H9 (cell line): Measurements from ENCODE around the gene FAM53C. TPM values are rescaled to one million over a fixed set of nuclear protein-coding genes. Genes with fewer than 3 reads are reported as not detected.

Source experiments
- DNase-seq: peaks from one replicate; pipeline ENCODE4 v3.0.0-alpha.2; 2017
- H2AFZ ChIP-seq: one replicate; pipeline ENCODE4 v1.6.1; 2013; ENCODE audit warnings: mild to moderate bottlenecking, low read length, control low read depth, moderate library complexity
- H2AK5ac ChIP-seq: 2 replicates; pipeline ENCODE4 v1.6.1; 2013; ENCODE audit warnings: low read length, control low read depth, mixed read lengths; ENCODE audit not compliant: insufficient read length
- H2BK120ac ChIP-seq: one replicate; pipeline ENCODE4 v1.6.1; 2013; ENCODE audit warnings: low read depth, mild to moderate bottlenecking, low read length, control low read depth, inconsistent platforms; ENCODE audit not compliant: poor library complexity, severe bottlenecking
- H2BK12ac ChIP-seq: 2 replicates; pipeline ENCODE4 v1.6.1; 2013; ENCODE audit warnings: low read length, control low read depth, mixed read lengths, low read depth; ENCODE audit not compliant: insufficient read length
- H2BK15ac ChIP-seq: 2 replicates; pipeline ENCODE4 v1.6.1; 2013; ENCODE audit warnings: low read depth, low read length, control low read depth
- H2BK20ac ChIP-seq: one replicate; pipeline ENCODE4 v1.6.1; 2013; ENCODE audit warnings: low read depth, mild to moderate bottlenecking, low read length, control low read depth, inconsistent platforms; ENCODE audit not compliant: poor library complexity, severe bottlenecking
- H2BK5ac ChIP-seq: 2 replicates; pipeline ENCODE4 v1.6.1; 2013; ENCODE audit warnings: low read length, control low read depth, mixed read lengths; ENCODE audit not compliant: insufficient read length
- H3K14ac ChIP-seq: 2 replicates; pipeline ENCODE4 v1.6.1; 2013; ENCODE audit warnings: low read length, control low read depth; ENCODE audit not compliant: insufficient read depth
- H3K18ac ChIP-seq: 2 replicates; pipeline ENCODE4 v1.6.1; 2013; ENCODE audit warnings: low read depth, mild to moderate bottlenecking, mixed read lengths, low read length, control low read depth; ENCODE audit not compliant: insufficient read length
- H3K23ac ChIP-seq: 2 replicates; pipeline ENCODE4 v1.6.1; 2013; ENCODE audit warnings: low read length, control low read depth, mixed read lengths, low read depth; ENCODE audit not compliant: insufficient read length
- H3K23me2 ChIP-seq: 2 replicates; pipeline ENCODE4 v1.6.1; 2013; ENCODE audit warnings: low read depth, mild to moderate bottlenecking, mixed read lengths, low read length, control low read depth; ENCODE audit not compliant: insufficient read length, poor library complexity, severe bottlenecking
- H3K27ac ChIP-seq: 2 replicates; pipeline ENCODE4 v1.5.1; 2013; ENCODE audit warnings: low read length, control low read depth, mixed read lengths, low read depth; ENCODE audit not compliant: insufficient read length
- H3K27me3 ChIP-seq: 2 replicates; pipeline ENCODE4 v1.6.1; 2013; ENCODE audit warnings: low read length, control low read depth, inconsistent platforms; ENCODE audit not compliant: insufficient read depth
- H3K4ac ChIP-seq: 2 replicates; pipeline ENCODE4 v1.6.1; 2013; ENCODE audit warnings: low read depth, mild to moderate bottlenecking, control low read depth, inconsistent platforms, low read length, moderate library complexity
- H3K4me1 ChIP-seq: 2 replicates; pipeline ENCODE4 v1.6.1; 2013; ENCODE audit warnings: low read length, control low read depth, inconsistent platforms; ENCODE audit not compliant: insufficient read depth
- H3K4me2 ChIP-seq: 2 replicates; pipeline ENCODE4 v1.6.1; 2013; ENCODE audit warnings: low read length, control low read depth, mixed read lengths; ENCODE audit not compliant: insufficient read length, insufficient read depth
- H3K56ac ChIP-seq: 2 replicates; pipeline ENCODE4 v1.6.1; 2013; ENCODE audit warnings: low read depth, mild to moderate bottlenecking, mixed read lengths, low read length, control low read depth; ENCODE audit not compliant: insufficient read length
- H3K79me1 ChIP-seq: 2 replicates; pipeline ENCODE4 v1.6.1; 2013; ENCODE audit warnings: low read depth, mild to moderate bottlenecking, moderate library complexity, low read length, control low read depth, inconsistent platforms; ENCODE audit not compliant: insufficient read depth, poor library complexity, severe bottlenecking
- H3K79me2 ChIP-seq: 2 replicates; pipeline ENCODE4 v1.6.1; 2013; ENCODE audit warnings: low read length, control low read depth, inconsistent platforms; ENCODE audit not compliant: insufficient read depth
- H3K9ac ChIP-seq: 2 replicates; pipeline ENCODE4 v1.6.1; 2013; ENCODE audit warnings: low read length, control low read depth, mixed read lengths; ENCODE audit not compliant: insufficient read length; ENCODE audit errors: extremely low read depth
- H3K9me3 ChIP-seq: one replicate; pipeline ENCODE4 v1.6.1; 2013; ENCODE audit warnings: low read depth, low read length, inconsistent platforms; ENCODE audit not compliant: control insufficient read depth
- H3T11ph ChIP-seq: one replicate; pipeline ENCODE4 v1.6.1; 2013; ENCODE audit warnings: mild to moderate bottlenecking, low read length, control low read depth, inconsistent platforms
- H4K20me1 ChIP-seq: one replicate; pipeline ENCODE4 v1.6.1; 2013; ENCODE audit not compliant: control insufficient read depth, insufficient read length, insufficient read depth
- H4K5ac ChIP-seq: 2 replicates; pipeline ENCODE4 v1.6.1; 2013; ENCODE audit warnings: low read depth, mild to moderate bottlenecking, mixed read lengths, low read length, control low read depth; ENCODE audit not compliant: insufficient read length
- H4K8ac ChIP-seq: replicated peaks from 2 replicates; pipeline ENCODE4 v1.6.1; 2013; ENCODE audit warnings: low read length, control low read depth, mixed read lengths, low read depth; ENCODE audit not compliant: insufficient read length
- H4K91ac ChIP-seq: 2 replicates; pipeline ENCODE4 v1.6.1; 2013; ENCODE audit warnings: low read depth, mild to moderate bottlenecking, moderate library complexity, mixed read lengths, low read length, control low read depth; ENCODE audit not compliant: insufficient read length
- H3K27ac Mint-ChIP-seq, 3 experiments: 2 replicates in 2 of 3; 3 replicates in 1 of 3; pipeline ENCODE4 v1.8.0; 2020 to 2021; ENCODE audit warnings: mixed read lengths in 3 of 3, mild to moderate bottlenecking in 1 of 3, moderate library complexity in 1 of 3
- H3K27me3 Mint-ChIP-seq: 2 replicates; pipeline ENCODE4 v1.8.0; 2021; ENCODE audit warnings: low read depth, mild to moderate bottlenecking, moderate library complexity, mixed read lengths
- H3K36me3 Mint-ChIP-seq, 3 experiments: 2 replicates in 2 of 3; 3 replicates in 1 of 3; pipeline ENCODE4 v1.8.0; 2020 to 2021; ENCODE audit warnings: low read depth in 3 of 3, mixed read lengths in 3 of 3; ENCODE audit not compliant: insufficient read depth in 1 of 3
- H3K4me1 Mint-ChIP-seq, 2 experiments: 2 replicates each; pipeline ENCODE4 v1.8.0; 2020; ENCODE audit warnings: mixed read lengths in 2 of 2
- H3K4me3 Mint-ChIP-seq, 2 experiments: 2 replicates in 1 of 2; 3 replicates in 1 of 2; pipeline ENCODE4 v1.8.0; 2020 to 2021; ENCODE audit warnings: mild to moderate bottlenecking in 2 of 2, mixed read lengths in 2 of 2, moderate library complexity in 1 of 2
- H3K9me3 Mint-ChIP-seq, 2 experiments: 2 replicates in 1 of 2; 3 replicates in 1 of 2; pipeline ENCODE4 v1.8.0; 2020; ENCODE audit warnings: mild to moderate bottlenecking in 2 of 2, mixed read lengths in 2 of 2, moderate library complexity in 1 of 2
- CTCF ChIP-seq: fragments of 200-600 bp; sonication (generic); conservative IDR thresholded peaks from 3 replicates; pipeline ENCODE4 v1.8.0; 2021; ENCODE audit warnings: antibody characterized with exemption, mild to moderate bottlenecking
- WGBS: extraction: QIAGEN DNeasy Blood & Tissue Kit; methylation state at CpG from one replicate; pipeline ENCODE4 v1.1.7; 2013; ENCODE audit warnings: missing lambda C conversion rate, low lambda C conversion rate, mixed read lengths; ENCODE audit not compliant: insufficient read length; ENCODE audit errors: extremely low coverage; 5-methylcytosine and 5-hydroxymethylcytosine counted together
- total RNA-seq: library from RNA; stranded (reverse); gene quantifications from 2 replicates; pipeline ENCODE4 v1.2.1, GENCODE V29; 2021

Gene FAM53C
- total RNA-seq, 1 experiment from 2014 or later, result 59.6 TPM

GRCh38 chr5:138351056-138351455 lies 13.0 kb downstream of the FAM53C start:
- H4K8ac ChIP-seq, result no peak overlapping the region
- H2BK20ac ChIP-seq, result no peak overlapping the region
- H3K4ac ChIP-seq, result no peak overlapping the region
- H3K56ac ChIP-seq, result no peak overlapping the region
- no peak overlapping the region for H3K4me3 Mint-ChIP-seq
- no peaks in the 10 kb centered on the region for H3K27me3 ChIP-seq
- no peak overlapping the region for H3K18ac ChIP-seq
- no peak overlapping the region for H2BK5ac ChIP-seq
- no peak overlapping the region for H4K91ac ChIP-seq
- H3K27me3 Mint-ChIP-seq, result no peaks in the 10 kb centered on the region
- H3K9ac ChIP-seq, result no peak overlapping the region
- no peak overlapping the region for H2AFZ ChIP-seq
- no peaks in the 10 kb centered on the region for H3K9me3 ChIP-seq
- TF ChIP-seq CTCF, result no peak
- WGBS, result no CpG with 5 or more reads among the region's 1 CpG
- no peak overlapping the region for H3K23ac ChIP-seq
- peaks cover 24 to 28% of the 10 kb centered on the region in 2 experiments for H3K4me1 Mint-ChIP-seq
- DNase-seq, result no peak
- H3K27ac ChIP-seq, result no peak overlapping the region
- peaks cover 6% of the 10 kb centered on the region for H3K4me1 ChIP-seq
- no peak overlapping the region for H2AK5ac ChIP-seq
- peaks cover 0 to 4% of the 10 kb centered on the region in 2 experiments; a peak in 1 of 5 replicates for H3K9me3 Mint-ChIP-seq
- H2BK15ac ChIP-seq, result no peak overlapping the region
- no peak overlapping the region for H3T11ph ChIP-seq
- peaks cover 21 to 49% (median 36%) of the 10 kb centered on the region in 3 experiments for H3K36me3 Mint-ChIP-seq
- H3K23me2 ChIP-seq, result peaks cover 9% of the 10 kb centered on the region
- H3K4me2 ChIP-seq, result no peak overlapping the region
- H3K79me1 ChIP-seq, result no peaks in the 10 kb centered on the region
- H2BK120ac ChIP-seq, result no peak overlapping the region
- H3K27ac Mint-ChIP-seq, result no peak overlapping the region
- no peaks in the 10 kb centered on the region for H4K20me1 ChIP-seq
- H2BK12ac ChIP-seq, result no peak overlapping the region
- H3K79me2 ChIP-seq, result peaks cover 15% of the 10 kb centered on the region; the same call in 1 of the 2 replicates
- H4K5ac ChIP-seq, result no peak overlapping the region
- no peak overlapping the region for H3K14ac ChIP-seq
